IMR-90 (cell line): ENCODE results near the gene MALAT1. TPM values are rescaled to one million over a fixed set of nuclear protein-coding genes. Genes with fewer than 3 reads are reported as not detected.

ENCODE experiments used
- ATAC-seq: fragments of 200-7000 bp; cut with Tn5 transposase; 2 replicates; pipeline ENCODE4 v1.9.1; 2020; ENCODE audit warnings: low read depth, mild to moderate bottlenecking, moderate library complexity
- BruUV-seq: library from RNA; stranded (reverse); fragments of 400-500 nt; replicated peaks from 2 replicates; lab custom pipeline; 2021; lab: Mats Ljungman, UMichigan
- CTCF ChIA-PET: fragments of 300-600 bp; formaldehyde crosslinking; extraction: SDS; loops from one replicate; lab custom pipeline; 2021; ENCODE audit warnings: antibody characterized with exemption; lab: Yijun Ruan, JAX
- POLR2A ChIA-PET: fragments of 300-600 bp; sonication (Branson Sonifier 250); formaldehyde crosslinking; loops from one replicate; lab custom pipeline; 2022; ENCODE audit warnings: antibody characterized with exemption; ENCODE audit not compliant: unreplicated experiment; lab: Charles Lee
- DNase-seq: peaks from one replicate; pipeline ENCODE4 v3.0.0; 2013
- H2AFZ ChIP-seq: replicated peaks from 2 replicates; pipeline ENCODE3; 2013; ENCODE audit warnings: low read length, mild to moderate bottlenecking; ENCODE audit not compliant: poor library complexity
- H2AK5ac ChIP-seq: 2 replicates; pipeline ENCODE4 v1.6.1; 2013; ENCODE audit warnings: low read depth, low read length, inconsistent platforms
- H2AK9ac ChIP-seq: replicated peaks from 2 replicates; pipeline ENCODE3; 2013; ENCODE audit warnings: mild to moderate bottlenecking, low read depth, low read length, moderate library complexity; ENCODE audit not compliant: poor library complexity
- H2BK120ac ChIP-seq: 2 replicates; pipeline ENCODE4 v1.6.1; 2013; ENCODE audit warnings: low read depth, low read length, inconsistent platforms
- H2BK15ac ChIP-seq: 3 replicates; pipeline ENCODE4 v1.6.1; 2013; ENCODE audit warnings: low read depth, low read length, inconsistent platforms
- H2BK20ac ChIP-seq: 2 replicates; pipeline ENCODE4 v1.6.1; 2013; ENCODE audit warnings: low read depth, mild to moderate bottlenecking, inconsistent platforms, low read length, moderate library complexity
- H2BK5ac ChIP-seq: 2 replicates; pipeline ENCODE4 v1.6.1; 2013; ENCODE audit warnings: mild to moderate bottlenecking, low read depth, low read length, inconsistent platforms; ENCODE audit not compliant: poor library complexity, severe bottlenecking
- H3K14ac ChIP-seq: replicated peaks from 2 replicates; pipeline ENCODE4 v1.6.1; 2013; ENCODE audit warnings: low read depth, low read length, inconsistent platforms
- H3K18ac ChIP-seq: 2 replicates; pipeline ENCODE4 v1.6.1; 2013; ENCODE audit warnings: low read depth, low read length, control low read depth
- H3K23ac ChIP-seq: 2 replicates; pipeline ENCODE4 v1.6.1; 2013; ENCODE audit warnings: low read depth, low read length, inconsistent platforms
- H3K27ac ChIP-seq: 2 replicates; pipeline ENCODE4 v1.5.1; 2013; ENCODE audit warnings: mild to moderate bottlenecking, control low read depth, low read length; ENCODE audit not compliant: insufficient read depth
- H3K27me3 ChIP-seq: 2 replicates; pipeline ENCODE4 v1.6.1; 2013; ENCODE audit warnings: low read length; ENCODE audit not compliant: control insufficient read depth, insufficient read depth
- H3K36me3 ChIP-seq: 2 replicates; pipeline ENCODE4 v1.6.1; 2013; ENCODE audit warnings: low read length, mixed read lengths; ENCODE audit not compliant: control insufficient read depth, insufficient read depth
- H3K4ac ChIP-seq: 2 replicates; pipeline ENCODE4 v1.6.1; 2013; ENCODE audit warnings: low read depth, low read length, inconsistent platforms
- H3K4me1 ChIP-seq: 2 replicates; pipeline ENCODE4 v1.6.1; 2013; ENCODE audit warnings: low read length, mixed read lengths; ENCODE audit not compliant: control insufficient read depth, insufficient read depth
- H3K4me2 ChIP-seq: 2 replicates; pipeline ENCODE4 v1.6.1; 2013; ENCODE audit warnings: low read depth, mild to moderate bottlenecking, control low read depth, low read length, moderate library complexity
- H3K4me3 ChIP-seq: 2 replicates; pipeline ENCODE4 v1.5.1; 2013; ENCODE audit warnings: low read depth, mild to moderate bottlenecking, control low read depth, low read length, moderate library complexity; ENCODE audit not compliant: insufficient read depth
- H3K56ac ChIP-seq: 2 replicates; pipeline ENCODE4 v1.6.1; 2013; ENCODE audit warnings: low read length, inconsistent platforms; ENCODE audit not compliant: insufficient read depth; ENCODE audit errors: extremely low read depth
- H3K79me1 ChIP-seq, 2 experiments: 2 replicates each; pipeline ENCODE4 v1.6.1; 2013; ENCODE audit warnings: low read length in 2 of 2, inconsistent platforms in 1 of 2, low read depth in 1 of 2
- H3K9ac ChIP-seq: 2 replicates; pipeline ENCODE4 v1.6.1; 2013; ENCODE audit warnings: low read depth, low read length, control low read depth
- H3K9me1 ChIP-seq: 2 replicates; pipeline ENCODE4 v1.6.1; 2013; ENCODE audit warnings: low read length, inconsistent platforms; ENCODE audit not compliant: insufficient read depth
- H3K9me3 ChIP-seq: 2 replicates; pipeline ENCODE4 v1.6.1; 2013; ENCODE audit warnings: low read length; ENCODE audit not compliant: control insufficient read depth, insufficient read depth
- H4K20me1 ChIP-seq: 2 replicates; pipeline ENCODE4 v1.6.1; 2013; ENCODE audit warnings: low read length, inconsistent platforms; ENCODE audit not compliant: insufficient read depth
- H4K5ac ChIP-seq: 2 replicates; pipeline ENCODE4 v1.6.1; 2013; ENCODE audit warnings: mild to moderate bottlenecking, low read depth, low read length, control low read depth
- H4K8ac ChIP-seq, 2 experiments: 2 replicates each; pipeline ENCODE4 v1.6.1; 2013; ENCODE audit warnings: low read depth in 2 of 2, low read length in 2 of 2, control low read depth in 1 of 2, inconsistent platforms in 1 of 2
- H4K91ac ChIP-seq: 2 replicates; pipeline ENCODE4 v1.6.1; 2013; ENCODE audit warnings: low read depth, low read length, inconsistent platforms; ENCODE audit not compliant: insufficient read depth
- BHLHE40 ChIP-seq: fragments of 150-350 bp; IDR thresholded peaks from 2 replicates; pipeline ENCODE4 v1.6.1; 2016; ENCODE audit warnings: mild to moderate bottlenecking, low read depth, low read length
- CEBPB ChIP-seq: IDR thresholded peaks from 2 replicates; pipeline ENCODE4 v1.6.1; 2012; ENCODE audit warnings: low read depth, low read length, improper control_type of control experiment
- CHD1 ChIP-seq: IDR thresholded peaks from 2 replicates; pipeline ENCODE4 v1.6.1; 2012; ENCODE audit warnings: low read depth, low read length, improper control_type of control experiment
- FOS ChIP-seq: fragments of 150-350 bp; IDR thresholded peaks from 2 replicates; pipeline ENCODE4 v1.6.1; 2016; ENCODE audit warnings: low read depth, low read length
- MAFK ChIP-seq: IDR thresholded peaks from 2 replicates; pipeline ENCODE4 v1.6.1; 2012; ENCODE audit warnings: low read depth, low read length, improper control_type of control experiment
- MAZ ChIP-seq: IDR thresholded peaks from 2 replicates; pipeline ENCODE4 v1.6.1; 2012; ENCODE audit warnings: low read depth, mild to moderate bottlenecking, low read length, improper control_type of control experiment, moderate library complexity, borderline replicate concordance
- MXI1 ChIP-seq: IDR thresholded peaks from 2 replicates; pipeline ENCODE4 v1.6.1; 2012; ENCODE audit warnings: low read depth, mild to moderate bottlenecking, low read length, moderate library complexity, borderline replicate concordance
- NFE2L2 ChIP-seq: fragments of 150-350 bp; IDR thresholded peaks from 2 replicates; pipeline ENCODE4 v1.6.1; 2016; ENCODE audit warnings: low read depth, mild to moderate bottlenecking, low read length
- RAD21 ChIP-seq: IDR thresholded peaks from 2 replicates; pipeline ENCODE4 v1.6.1; 2012; ENCODE audit warnings: low read length, improper control_type of control experiment
- RCOR1 ChIP-seq: IDR thresholded peaks from 2 replicates; pipeline ENCODE4 v1.6.1; 2012; ENCODE audit warnings: mild to moderate bottlenecking, low read length, improper control_type of control experiment; ENCODE audit not compliant: insufficient replicate concordance
- RFX5 ChIP-seq: IDR thresholded peaks from 2 replicates; pipeline ENCODE4 v1.8.0; 2012; ENCODE audit warnings: low read depth, mild to moderate bottlenecking, low read length, moderate library complexity
- SMC3 ChIP-seq: fragments of 150-350 bp; IDR thresholded peaks from 2 replicates; pipeline ENCODE4 v1.6.1; 2016; ENCODE audit warnings: low read depth, mild to moderate bottlenecking, antibody characterized with exemption, low read length, moderate library complexity
- USF2 ChIP-seq: fragments of 150-350 bp; IDR thresholded peaks from 2 replicates; pipeline ENCODE4 v1.6.1; 2017; ENCODE audit warnings: mild to moderate bottlenecking, antibody characterized with exemption, low read length, low read depth
- WGBS, 2 experiments: methylation state at CpG; one replicate each; pipeline versions ENCODE4 v1.1.5 to v1.1.7; 2013; ENCODE audit warnings: missing lambda C conversion rate in 2 of 2; ENCODE audit not compliant: insufficient read length in 1 of 2; ENCODE audit errors: extremely low coverage in 2 of 2; 5-methylcytosine and 5-hydroxymethylcytosine counted together
- dilution Hi-C: fragments of 300-500 bp; cut with HindIII; formaldehyde crosslinking; loops from one replicate; pipeline ENCODE4 v1.14.3; 2018; ENCODE audit warnings: low sequenced_read_pairs; ENCODE audit not compliant: unreplicated experiment
- in situ Hi-C: fragments of 300-500 bp; cut with MboI; formaldehyde crosslinking; loops from 3 replicates; pipeline ENCODE4 v1.14.3; 2019; ENCODE audit warnings: low sequenced_read_pairs, inconsistent platforms, mixed read lengths
- intact Hi-C: fragments of 100-400 bp; cut with micrococcal nuclease; formaldehyde crosslinking; loops from 2 replicates; pipeline ENCODE4 v1.10.0; 2022
- polyA plus RNA-seq, 3 experiments: library from polyadenylated mRNA; depleted of rRNA; stranded (reverse); fragments of >200 nt; gene quantifications; 2 replicates each; pipeline ENCODE4 v1.2.3, GENCODE V29; 2012; ENCODE audit warnings: low replicate concordance in 1 of 3
- total RNA-seq: library from RNA; depleted of rRNA; stranded (reverse); fragments of >200 nt; gene quantifications from 2 replicates; pipeline ENCODE4 v1.2.3, GENCODE V29; 2012
- TF ChIP-seq, protein P1 (sequence below): conservative IDR thresholded peaks from 2 replicates; pipeline ENCODE4 v1.5.1; 2012; ENCODE audit warnings: mild to moderate bottlenecking, low read depth, low read length, improper control_type of control experiment

Gene MALAT1
- total and polyA plus RNA-seq, 2 of the 4 experiments (the other 2 are of a cell fraction): 636 to 3,569 TPM

- Histone ChIP-seq H2BK15ac (no peak overlapping the region), H3K9ac (peak overlapping the region; percentile 97), H2AK5ac (no peak overlapping the region), H3K27me3 (no peaks in the 10 kb centered on the region), H3K4me2 (peak overlapping the region; percentile 13; the same call in 1 of the 2 replicates), H4K91ac (peak overlapping the region; percentile 21; the same call in 1 of the 2 replicates), H3K9me3 (no peaks in the 10 kb centered on the region), H3K4me1 (peaks cover 5% of the 10 kb centered on the region), H3K4me3 (peak overlapping the region; percentile 72), H4K20me1 (peaks cover 54% of the 10 kb centered on the region), H2BK20ac (no peak overlapping the region), H3K18ac (peak overlapping the region; percentile 44), H4K5ac (no peak overlapping the region), H2AFZ (no peak overlapping the region), H3K36me3 (peaks cover 30% of the 10 kb centered on the region), H3K4ac (peak overlapping the region; percentile 78; the same call in 1 of the 2 replicates), H2BK5ac (peak overlapping the region; percentile 96), H3K27ac (peak overlapping the region; percentile 75), H3K14ac (peak overlapping the region; percentile 98), H3K79me1 (peaks cover 0 to 14% of the 10 kb centered on the region in 2 experiments; a peak in 3 of 4 replicates), H3K9me1 (no peaks in the 10 kb centered on the region), H2AK9ac (no peak overlapping the region), H3K23ac (peak overlapping the region; percentile 98), H3K56ac (peak overlapping the region; percentile 97), H2BK120ac (no peak overlapping the region), H4K8ac (peak overlapping the region; percentile 11 to 69; a peak in 2 of 4 replicates)
- in situ Hi-C loops: no loop called here
- intact Hi-C loops: loop anchor here (2.0 kb wide), 2 partner anchors 51 to 79 kb away; no protein-coding TSS in a partner anchor
- TSS peak; percentile 37 for BruUV-seq
- no peak for DNase-seq
- CTCF ChIA-PET: interaction anchor here (1.4 to 2.6 kb wide), 3 partner anchors 11 to 28 kb away, joined by 3 to 12 read pairs (median 5); no protein-coding TSS in a partner anchor
- POLR2A ChIA-PET: interaction anchor here (0.5 to 14.2 kb wide), 37 partner anchors 8 to 1339 kb away, joined by 3 to 494 read pairs (median 5); partner anchors contain the start of genes DPF2, FAM89B, FRMD8 and NEAT1
- dilution Hi-C loops: no loop called here
- no peak for ATAC-seq
- WGBS, 2 experiments: no CpG with 5 or more reads among the region's 3 CpGs
- TF ChIP-seq RAD21 (no peak), CHD1 (no peak), SMC3 (no peak), MAZ (no peak), MXI1 (no peak), USF2 (no peak), NFE2L2 (no peak), BHLHE40 (no peak), MAFK (no peak), RFX5 (no peak), RCOR1 (no peak), FOS (no peak), CEBPB (no peak)
- TF ChIP-seq, protein P1, sequence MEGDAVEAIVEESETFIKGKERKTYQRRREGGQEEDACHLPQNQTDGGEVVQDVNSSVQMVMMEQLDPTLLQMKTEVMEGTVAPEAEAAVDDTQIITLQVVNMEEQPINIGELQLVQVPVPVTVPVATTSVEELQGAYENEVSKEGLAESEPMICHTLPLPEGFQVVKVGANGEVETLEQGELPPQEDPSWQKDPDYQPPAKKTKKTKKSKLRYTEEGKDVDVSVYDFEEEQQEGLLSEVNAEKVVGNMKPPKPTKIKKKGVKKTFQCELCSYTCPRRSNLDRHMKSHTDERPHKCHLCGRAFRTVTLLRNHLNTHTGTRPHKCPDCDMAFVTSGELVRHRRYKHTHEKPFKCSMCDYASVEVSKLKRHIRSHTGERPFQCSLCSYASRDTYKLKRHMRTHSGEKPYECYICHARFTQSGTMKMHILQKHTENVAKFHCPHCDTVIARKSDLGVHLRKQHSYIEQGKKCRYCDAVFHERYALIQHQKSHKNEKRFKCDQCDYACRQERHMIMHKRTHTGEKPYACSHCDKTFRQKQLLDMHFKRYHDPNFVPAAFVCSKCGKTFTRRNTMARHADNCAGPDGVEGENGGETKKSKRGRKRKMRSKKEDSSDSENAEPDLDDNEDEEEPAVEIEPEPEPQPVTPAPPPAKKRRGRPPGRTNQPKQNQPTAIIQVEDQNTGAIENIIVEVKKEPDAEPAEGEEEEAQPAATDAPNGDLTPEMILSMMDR: no peak
Observed at GRCh38 chr11:65499713-65500386, 1.0 kb downstream of the MALAT1 start.
